SU-DHL-6 (cell line): ENCODE data around the gene TP63.

Experiments used
- CTCF ChIP-seq: fragments of 200-600 bp; sonication (generic); IDR thresholded peaks from one replicate; pipeline ENCODE4 v1.5.1; 2017; ENCODE audit warnings: antibody characterized with exemption, mild to moderate bottlenecking, low read length, moderate library complexity; ENCODE audit not compliant: insufficient read depth, poor library complexity, severe bottlenecking
- EZH2phosphoT487 ChIP-seq: fragments of 200-600 bp; sonication (generic), shearing (Covaris generic); conservative IDR thresholded peaks from 2 replicates; pipeline ENCODE4 v1.6.1; 2018; ENCODE audit warnings: mild to moderate bottlenecking, antibody characterized with exemption, low read length, moderate library complexity, mixed read lengths

- TF ChIP-seq CTCF (no peak), EZH2phosphoT487 (no peak)
These were observed 71.0 kb downstream of the TP63 start for GRCh38 chr3:189702066-189702646.
